Activated CD4-positive, alpha-beta T cell treated with anti-CD3 and anti-CD28 coated beads, Interleukin-2, amount 50 U/mL, for 24 hours (primary cell): Measurements from ENCODE around the gene COL21A1.

ENCODE experiments used
- DNase-seq, 2 donors: peaks; one replicate each; pipeline ENCODE4 v3.0.0-alpha.2; 2020; ENCODE audit warnings: low read depth in 1 of 2, low spot score in 1 of 2

The COL21A1 gene

DNA sequence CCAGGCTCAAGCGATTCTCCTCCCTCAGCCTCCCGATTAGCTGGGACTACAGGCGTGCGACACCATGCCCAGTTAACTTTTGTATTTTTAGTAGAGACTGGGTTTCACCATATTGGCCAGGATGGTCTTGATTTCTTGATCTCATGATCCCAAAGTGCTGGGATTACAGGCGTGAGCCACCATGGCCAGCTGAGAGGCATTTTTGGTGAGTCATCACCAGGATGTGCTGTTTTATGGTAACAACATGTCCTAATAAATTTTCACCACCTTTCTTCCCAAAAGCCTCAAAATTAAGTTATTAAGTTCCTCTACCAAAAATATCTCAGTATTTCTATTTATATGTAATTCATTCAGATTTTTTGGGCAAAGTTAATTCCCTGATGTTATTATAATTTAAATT is 53.5 kb downstream of the COL21A1 start:
- DNase-seq: no peak

DNA sequence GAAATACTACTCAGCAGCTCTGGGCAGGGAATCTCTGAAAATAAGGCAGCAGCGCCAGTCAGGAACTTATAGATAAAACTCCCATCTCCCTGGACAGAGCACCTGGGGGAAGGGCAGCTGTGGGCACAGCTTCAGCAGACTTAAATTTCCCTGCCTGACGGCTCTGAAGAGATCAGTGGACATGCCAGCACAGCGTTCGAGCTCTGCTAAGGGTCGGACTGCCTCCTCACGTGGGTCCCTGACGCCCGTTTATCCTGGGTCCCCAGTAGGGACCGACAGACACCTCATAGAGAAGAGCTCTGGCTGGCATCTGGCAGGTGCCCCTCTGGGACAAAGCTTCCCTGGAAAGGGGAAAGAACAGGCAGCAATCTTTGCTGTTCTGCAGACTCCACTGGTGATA is 59.0 kb downstream of the COL21A1 start:
- no peak for DNase-seq

DNA sequence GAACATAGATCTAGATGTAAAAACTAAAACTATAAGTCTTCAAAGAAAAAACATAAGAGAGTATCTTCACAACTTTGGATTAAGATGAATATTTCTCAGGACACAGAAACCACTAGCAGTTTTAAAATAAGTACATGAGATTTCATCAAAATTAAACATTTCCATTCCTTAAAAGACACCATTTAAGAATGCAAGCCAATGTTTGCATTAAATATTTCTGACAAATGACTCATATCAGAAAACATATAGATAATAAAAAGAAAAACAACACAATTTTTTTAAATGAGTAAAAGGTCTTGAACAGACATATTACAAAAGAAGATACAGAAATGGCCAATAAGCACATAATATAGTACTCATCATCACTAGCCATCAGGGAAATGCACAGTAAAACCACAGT is 59.7 kb downstream of the COL21A1 start:
- no peak for DNase-seq

DNA sequence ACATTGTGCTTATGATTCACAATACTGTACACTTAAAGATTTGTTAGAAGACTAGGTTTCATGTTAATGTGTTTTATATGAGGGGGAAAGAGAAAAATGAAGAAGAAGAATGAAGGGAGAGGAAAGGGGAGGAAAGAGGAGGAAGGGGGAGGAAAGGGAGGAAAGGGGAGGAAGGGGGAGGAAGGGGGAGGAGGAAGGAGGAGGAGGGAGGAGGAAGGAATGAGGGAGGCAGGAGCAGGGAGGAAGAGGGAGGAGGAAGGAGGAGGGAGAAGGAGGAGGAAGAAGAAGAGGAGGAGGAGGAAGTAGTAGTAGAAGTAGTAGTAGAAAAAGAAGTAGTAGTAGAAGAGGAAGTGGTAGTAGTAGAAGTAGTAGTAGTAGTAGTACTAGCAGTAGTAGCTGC is 70.6 kb downstream of the COL21A1 start:
- no peak for DNase-seq

DNA sequence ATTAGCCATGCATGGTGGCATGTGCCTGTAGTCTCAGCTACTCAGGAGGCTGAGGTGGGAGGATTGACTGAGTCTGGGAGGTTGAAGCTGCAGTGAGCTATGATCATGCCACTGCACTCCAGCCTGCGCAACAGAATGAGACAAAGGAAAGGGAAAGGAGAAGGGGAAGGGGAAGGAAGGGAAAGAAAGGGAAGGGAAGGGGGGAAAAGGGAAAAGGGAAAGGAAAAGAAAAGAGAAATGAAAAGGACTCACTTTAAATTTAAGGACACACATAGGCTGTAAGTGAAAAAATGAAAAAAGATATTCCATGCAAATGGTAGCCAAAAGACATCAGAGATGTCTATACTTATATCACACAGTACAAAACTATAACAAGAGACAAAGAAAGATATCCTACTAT is 74.2 kb downstream of the COL21A1 start:
- no peak for DNase-seq

DNA sequence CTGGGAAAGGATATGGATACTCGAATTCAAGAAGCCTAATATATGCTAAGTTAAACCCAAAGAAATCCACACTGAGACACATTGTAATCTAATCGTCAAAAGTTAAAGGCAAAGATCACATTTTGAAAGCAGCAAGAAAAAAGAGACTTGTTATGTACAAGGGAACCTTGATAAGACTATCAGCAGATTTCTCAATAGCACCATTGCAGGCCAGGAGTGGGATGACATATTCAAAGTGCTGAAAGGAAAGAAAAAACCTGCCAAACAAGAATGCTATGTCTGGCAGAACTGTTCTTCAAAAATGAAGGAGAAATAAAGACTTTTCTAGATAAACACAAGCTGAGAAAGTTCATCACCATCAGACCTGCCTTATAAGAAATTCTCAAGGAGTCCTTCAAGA is 75.2 kb downstream of the COL21A1 start:
- no peak for DNase-seq

DNA sequence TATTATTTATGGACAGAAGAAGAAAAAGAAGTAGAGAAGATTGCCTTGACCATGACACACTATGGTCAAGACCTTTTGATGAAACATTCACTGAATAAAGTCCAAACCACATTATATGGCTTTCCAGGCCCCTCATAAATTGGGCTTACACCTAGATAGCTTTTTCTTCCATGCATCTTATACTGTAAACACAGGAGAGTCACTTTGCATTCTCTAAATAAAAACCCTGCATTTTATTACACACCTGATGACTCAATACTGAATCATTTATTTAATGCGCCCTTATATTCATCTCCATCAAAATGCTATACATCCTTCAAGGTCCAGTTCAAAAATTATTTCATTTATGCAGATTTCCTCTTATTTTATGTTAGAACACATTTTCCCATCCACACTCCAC is 78.0 kb downstream of the COL21A1 start:
- DNase-seq: no peak

DNA sequence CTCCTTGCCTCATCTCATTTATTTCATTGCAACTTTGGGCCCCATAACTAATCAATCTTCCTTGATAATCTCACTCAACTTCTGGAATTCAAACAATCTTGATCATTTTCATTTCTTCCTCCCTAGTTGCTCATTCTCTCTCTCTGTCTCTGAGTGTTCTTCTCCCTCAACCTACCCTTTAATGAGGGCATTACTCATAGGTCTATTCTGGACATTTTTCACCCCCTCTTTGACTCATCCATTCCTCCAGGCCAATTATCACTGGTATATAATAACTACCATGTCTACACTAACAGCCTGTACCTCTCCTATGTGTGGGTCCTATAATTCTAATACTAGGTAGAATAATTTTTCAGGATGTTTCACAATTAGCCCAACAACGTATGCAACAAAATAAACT is 78.8 kb downstream of the COL21A1 start:
- no peak for DNase-seq

DNA sequence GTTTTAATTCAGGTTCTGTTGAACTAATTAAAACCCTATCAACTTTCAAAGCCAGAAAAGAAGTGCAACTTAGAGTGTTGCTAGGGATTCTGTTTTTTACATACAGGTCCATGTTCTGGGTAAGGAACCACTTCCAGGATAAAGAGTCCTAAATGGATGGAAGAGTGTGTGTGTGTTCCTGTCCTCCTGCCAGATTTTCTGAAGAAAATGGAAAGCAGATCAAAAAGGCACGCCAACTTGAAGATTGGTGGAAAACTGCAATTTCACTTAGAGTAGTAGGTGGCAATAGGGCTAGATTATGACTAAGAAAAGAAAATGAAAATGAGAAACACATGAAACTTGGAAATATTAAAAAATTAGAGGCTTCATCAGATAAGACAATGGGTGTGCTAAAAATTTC is 85.3 kb downstream of the COL21A1 start:
- no peak for DNase-seq

DNA sequence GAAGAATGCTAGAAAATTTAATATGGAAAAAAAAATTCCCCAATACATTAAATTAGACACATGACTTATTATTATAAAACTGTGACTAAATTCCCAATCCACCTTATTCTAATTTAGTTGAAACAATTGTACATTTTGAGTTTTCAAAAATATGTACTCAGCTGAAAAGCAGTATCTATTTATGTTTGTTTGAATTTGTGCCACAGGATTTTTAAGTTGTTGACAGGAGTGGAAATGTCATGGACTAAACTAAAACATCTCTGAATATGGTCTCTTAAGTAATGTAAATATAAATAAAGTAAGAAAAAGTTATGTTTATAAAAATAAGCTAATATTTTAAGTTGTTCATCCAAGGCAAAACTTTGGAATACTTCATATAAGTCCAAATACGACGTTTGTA is 86.9 kb downstream of the COL21A1 start:
- DNase-seq: no peak

DNA sequence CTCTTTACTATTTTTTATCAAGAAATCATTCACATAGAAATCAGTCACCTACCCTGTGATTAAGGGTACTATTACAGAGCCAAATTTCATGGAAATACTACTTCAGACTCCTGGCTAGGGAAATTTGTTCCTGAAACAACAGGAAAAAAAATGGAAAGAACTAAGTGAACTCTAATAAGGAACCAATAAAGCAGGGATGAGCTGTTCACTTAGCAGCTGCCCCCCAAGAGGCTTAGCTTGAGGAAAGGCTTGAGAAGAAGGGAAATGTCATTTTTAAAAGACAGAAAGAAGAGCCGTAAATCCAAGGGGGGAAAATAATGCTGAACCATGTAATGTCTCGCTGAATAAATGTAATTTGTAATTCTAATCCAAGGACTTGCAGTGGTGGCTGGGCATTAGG is 88.8 kb downstream of the COL21A1 start:
- no peak for DNase-seq

DNA sequence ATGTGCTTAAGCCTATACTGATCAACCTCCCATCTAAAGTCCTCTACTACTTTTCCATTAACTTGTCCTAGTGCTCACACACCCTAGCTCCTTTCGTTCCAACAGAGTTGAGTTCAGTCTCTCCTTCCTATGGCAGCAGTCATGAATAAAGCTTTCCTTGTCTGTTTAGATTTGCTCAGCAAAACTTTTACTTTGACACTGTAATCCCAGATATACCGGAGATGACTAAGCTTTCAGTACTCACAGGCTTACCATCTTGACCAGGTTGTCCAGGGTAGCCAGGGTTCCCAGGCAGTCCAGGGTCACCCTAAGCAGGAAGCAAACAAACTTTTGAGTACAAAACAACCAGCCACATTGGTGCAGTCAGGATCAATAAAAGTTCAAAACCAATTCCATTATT is 90.7 kb downstream of the COL21A1 start:
- no peak for DNase-seq

DNA sequence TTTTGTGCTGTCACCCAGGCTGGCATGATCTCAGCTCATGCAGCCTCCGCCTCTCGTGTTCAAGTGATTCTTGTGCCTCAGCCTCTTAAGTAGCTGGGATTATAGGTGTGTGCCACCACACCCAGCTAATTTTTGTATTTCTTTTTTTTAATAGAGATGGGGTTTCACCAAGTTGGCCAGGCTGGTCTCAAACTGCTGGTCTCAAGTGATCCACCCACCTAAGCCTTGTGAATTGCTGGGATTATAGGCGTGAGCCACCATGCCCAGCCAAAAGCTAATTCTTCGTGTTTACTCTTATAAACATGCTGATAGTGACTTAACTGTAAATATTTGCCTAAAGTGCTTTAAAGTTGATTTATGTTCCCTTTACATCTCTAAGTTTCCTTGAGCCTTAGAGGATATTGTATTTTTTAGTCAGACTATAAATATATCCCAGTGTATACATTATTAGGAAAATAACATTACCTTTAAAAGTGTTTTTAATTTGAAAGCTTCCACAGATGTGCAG is 91.7 kb downstream of the COL21A1 start:
- no peak for DNase-seq

DNA sequence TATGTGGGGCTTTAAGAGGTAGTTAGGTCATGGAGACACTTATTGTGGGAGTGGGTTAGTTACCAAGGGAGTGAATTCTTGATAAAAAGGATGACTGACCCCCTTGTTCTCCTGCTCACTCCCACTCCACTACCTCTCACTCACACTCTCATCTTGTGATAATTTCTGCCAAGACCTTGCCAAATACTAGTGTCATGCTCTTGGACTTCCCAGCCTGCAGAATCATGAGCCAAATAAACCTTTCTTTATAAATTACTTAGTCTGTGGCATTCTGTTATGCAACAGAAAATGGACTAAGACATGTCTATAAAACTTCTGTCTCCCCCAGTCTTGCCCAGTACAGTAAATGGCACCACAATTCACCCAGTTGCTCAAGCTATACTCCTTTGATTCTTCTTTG is 93.3 kb downstream of the COL21A1 start:
- no peak for DNase-seq

DNA sequence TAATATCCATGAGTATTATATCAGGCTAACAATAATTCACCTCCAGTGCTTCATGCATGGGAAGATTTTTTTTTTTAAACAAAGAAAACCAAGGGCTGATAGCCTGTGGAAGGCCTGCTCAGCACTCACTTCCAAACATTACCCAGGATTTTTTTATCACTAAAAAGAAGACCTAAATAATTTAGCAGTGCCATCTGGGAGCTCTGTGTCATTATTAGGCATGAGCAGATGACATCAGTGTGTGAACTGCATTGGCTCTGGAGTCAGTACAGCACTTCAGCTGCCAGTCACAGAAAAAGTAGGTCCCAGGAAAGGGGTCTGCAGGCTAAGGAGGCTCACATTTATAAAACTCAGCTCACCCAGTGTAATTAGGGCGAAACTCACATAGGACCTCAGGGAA is 94.8 kb downstream of the COL21A1 start:
- DNase-seq: no peak

DNA sequence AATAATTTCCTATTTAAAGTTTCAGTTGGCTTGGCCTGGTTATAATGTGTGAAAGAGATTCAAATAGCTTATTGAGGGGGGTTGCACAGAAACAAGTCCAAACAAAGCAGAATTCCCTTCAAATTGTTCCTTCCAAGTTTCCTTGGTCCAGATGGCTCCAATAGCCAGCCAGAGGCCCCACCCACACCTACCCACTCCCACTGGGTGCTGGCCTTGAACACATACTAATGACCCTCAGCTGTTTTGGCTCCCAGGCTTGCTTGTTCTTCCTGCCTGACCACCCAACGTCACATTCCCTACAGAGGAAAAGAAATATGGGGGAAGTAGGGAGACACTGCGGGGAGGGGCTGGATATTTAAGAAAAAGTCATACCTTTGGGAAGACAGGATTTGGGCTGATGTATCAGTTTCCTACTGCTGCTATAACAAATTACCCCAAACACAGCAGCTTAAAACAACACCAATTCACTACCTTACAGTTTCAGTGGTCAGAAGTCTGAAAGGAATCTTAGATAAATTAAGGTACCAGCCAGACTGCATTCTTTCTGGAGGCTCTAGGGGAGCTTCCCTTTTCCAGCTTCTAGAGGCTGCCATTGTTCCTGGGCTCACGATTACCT is 95.7 kb downstream of the COL21A1 start:
- no peak for DNase-seq

DNA sequence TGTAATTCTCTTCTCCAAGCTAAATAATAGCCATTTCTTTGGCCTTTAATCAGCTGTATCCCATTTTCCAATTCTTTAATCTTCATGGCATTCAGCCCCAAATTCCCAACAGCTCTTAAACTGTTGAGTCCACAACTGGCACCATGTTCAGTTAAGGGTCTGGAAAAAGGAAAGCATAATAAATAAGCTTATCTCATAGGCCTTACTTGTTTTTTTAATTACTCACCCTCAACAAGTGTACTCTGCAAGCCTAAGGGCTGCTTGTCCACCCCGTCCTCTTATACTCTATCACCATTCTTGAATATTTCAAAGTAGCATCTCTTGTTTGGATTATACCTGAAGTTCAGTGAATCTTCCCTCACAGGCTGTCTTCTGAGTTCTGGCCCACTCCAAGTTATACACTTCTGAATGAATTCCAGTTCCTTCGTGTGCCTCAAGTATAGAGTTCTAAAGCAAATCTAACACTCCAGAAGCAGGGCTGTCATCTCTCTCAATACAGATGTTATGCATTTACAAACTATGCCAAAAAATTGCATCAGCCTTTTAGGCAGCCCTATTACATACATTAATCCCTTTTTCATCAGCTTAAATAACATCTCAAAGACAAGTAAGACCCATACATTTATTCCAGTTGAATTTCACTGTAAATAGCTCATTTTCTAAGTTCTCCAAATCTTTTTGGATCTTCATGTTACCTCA is 98.7 kb downstream of the COL21A1 start:
- no peak for DNase-seq

DNA sequence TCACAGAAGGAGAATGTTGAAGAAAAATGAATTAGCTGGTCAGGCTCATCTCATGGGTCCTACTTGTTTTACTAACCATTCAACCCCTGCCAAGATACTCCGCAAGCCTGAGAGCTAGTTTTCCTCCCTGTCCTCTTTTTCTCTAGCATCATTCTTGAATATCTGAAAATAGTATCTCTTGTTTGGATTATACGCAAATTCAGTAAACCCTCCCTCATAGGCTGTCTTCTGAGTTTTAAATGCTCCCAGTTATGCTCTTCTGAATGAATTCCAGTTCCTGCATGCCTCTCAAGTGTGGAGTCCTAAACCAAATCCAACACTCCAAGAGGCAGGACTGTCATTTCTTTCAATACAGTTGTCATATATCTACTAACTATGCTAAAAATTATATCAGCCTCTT is 99.6 kb downstream of the COL21A1 start:
- DNase-seq: no peak

DNA sequence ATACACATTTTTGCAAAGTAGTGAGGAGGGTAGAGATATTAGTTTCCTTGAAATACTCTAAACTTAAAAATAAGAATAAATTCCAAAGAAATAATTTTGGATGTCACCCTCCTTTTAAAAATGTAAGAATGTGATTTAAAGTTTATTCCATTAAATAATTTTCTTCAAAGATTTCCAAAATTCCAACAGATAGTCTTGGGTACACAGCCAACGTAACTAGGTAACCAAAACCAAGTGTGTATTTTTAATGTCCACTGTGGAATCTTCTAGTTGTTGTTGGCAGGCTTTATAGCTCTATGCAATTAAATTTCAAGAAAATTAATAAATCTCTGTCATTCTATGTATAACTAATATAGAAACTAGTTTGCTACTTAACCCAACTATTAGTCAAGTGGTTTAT is 101.3 kb downstream of the COL21A1 start:
- no peak for DNase-seq

DNA sequence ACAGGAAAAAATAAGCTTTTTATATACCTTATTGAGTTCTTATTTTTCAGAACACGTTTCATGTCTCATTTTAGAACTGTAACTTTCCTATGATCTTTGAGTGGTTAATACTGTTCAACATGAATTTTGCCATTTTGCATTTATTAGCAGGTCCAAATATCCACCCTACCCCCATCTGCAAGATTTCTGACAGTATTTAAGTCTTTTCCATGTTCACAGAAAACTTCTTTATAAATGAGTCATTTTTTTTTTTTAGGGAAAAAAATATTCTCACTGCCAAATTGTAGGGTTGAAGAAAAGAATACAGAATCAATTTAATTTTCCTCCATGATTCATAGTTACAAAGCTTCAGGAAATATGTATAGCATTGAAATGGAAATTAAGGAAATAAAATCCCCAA is 101.8 kb downstream of the COL21A1 start:
- no peak for DNase-seq

DNA sequence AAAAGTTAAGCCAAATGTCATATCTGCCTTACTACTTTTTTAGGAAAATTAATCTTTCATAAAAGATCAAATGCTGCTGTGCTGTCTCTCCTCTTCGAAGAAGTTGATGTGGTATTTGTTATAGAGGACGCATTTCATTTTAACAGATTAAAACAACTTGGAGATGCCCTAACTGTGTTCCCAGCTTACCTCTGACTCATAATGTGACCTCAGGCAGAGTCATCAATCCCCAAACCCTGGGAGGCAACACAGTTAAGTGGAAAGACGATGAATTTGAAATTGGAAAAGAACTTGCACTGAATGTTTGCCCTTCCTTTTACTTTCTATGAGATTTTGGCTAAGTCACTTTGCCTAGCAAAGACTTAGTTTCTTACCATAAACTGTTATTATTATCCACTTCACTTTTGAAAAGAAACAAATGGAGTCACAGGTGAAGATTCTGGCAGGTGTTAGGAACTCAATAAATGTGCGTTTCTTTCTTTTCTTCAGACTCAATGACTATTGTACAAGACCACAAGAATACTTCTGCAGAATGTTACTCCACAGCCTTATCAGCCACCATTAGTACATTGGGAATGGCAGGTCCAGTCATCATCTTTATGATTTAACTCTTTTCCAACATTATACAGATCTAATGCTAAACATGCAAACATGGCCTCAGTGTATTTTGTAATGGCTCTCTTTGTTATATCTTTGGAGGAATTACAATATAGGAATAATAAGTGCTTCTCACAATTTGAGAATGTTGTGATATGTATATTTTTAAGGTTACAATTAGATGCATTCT is 102.6 kb downstream of the COL21A1 start:
- no peak for DNase-seq

DNA sequence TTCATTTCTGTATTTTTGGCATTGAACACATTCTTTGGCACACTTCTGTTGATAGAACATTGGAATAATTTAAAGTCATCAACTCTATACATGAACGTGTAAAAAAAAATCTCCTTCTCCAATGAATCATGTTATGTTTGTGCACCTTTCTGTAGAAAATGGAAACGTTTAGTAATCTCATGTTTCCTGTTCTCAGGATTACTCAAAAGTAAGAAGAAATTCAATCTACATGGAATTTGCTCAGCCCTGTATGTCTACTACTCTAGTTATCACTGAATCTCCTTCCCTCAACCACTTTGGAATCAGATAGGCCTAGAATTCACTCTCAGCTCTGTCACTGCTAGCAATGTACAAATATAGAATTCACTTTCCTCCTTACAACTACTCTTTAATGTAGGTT is 103.6 kb downstream of the COL21A1 start:
- DNase-seq: no peak
